Hindlimb muscle (tissue), 1 donor: ENCODE data around the gene H2AZ2. TPM values are rescaled to one million over a fixed set of nuclear protein-coding genes. Genes with fewer than 3 reads are reported as not detected.
A peak's percentile ranks its signal among the peaks of the same experiment; 100 is the strongest.
"Not testable (repeated sequence)": the region's sequence is repeated elsewhere in the genome, so short reads cannot be mapped to it uniquely, and the experiment has no call there.

Experiments used
- DNase-seq: peaks from one replicate; pipeline ENCODE4 v3.0.0-alpha.2; 2013
- polyA plus RNA-seq: library from polyadenylated mRNA; unstranded; fragments of 120-200 nt; gene quantifications from one replicate; pipeline ENCODE4 v1.2.1, GENCODE V29; 2013; ENCODE audit not compliant: insufficient read length

The H2AZ2 gene
- polyA plus RNA-seq, 1 donor, result 132 TPM

DNA sequence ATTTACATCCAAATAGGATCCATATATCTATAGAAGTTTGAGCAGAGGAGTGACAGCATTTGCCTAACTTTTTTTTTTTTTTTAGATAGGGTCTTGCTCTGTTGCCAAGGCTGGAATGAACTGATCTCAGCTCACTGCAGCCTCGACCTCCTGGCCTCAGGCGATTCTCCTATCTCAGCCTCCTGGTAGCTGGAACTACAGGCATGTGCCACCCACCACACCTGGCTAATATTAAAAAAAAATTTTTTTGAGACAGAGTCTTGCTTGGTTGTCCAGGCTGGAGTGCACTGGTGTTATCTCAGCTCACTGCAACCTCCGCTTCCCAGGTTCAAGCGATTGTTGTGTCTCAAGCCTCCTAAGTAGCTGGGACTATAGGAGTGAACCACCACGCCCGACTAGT lies 36.3 kb downstream of the H2AZ2 start:
- DNase-seq, result no peak

DNA sequence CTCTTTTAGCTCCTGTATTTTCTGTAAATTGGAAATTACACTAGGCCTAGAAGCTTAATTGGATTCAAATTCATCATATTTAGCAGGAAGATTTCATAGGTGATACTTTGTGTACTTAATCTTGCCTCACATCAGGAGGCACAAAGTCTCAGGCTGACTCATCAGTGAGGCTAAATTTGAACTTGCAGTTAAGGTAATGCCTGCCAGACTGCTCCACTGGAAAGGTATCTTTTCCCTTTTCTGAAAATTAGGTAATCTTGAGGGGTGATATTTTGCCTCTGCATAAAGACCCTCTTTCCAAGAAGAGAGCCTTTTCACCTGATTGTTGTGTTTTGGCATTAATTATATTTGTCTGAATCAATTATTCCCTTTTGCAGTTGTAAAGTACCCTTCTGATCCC lies 36.8 kb downstream of the H2AZ2 start:
- no peak for DNase-seq

DNA sequence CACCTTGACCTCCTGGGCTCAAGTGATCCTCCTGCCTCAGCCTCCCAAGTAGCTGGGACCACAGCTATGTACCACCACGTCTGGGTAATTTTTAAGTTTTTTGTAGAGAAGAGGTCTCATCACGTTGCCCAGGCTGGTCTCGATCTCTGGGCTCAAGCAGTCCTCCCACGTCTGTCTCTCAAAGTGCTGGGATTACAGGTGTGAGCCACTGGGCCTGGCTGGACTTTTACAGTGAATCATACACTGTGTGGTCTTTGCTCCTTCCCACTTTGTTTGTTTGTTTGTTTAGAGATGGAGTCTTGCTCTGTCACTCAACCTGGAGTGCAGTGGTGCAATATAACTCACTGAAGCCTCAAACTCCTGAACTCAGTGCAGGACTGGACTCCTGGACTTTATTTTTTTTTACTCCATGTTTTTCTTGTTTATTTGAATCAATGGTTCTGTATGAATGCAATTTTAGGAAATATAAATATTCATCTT lies 38.9 kb downstream of the H2AZ2 start:
- no peak for DNase-seq

- DNase-seq, result no peak
Observed at GRCh38 chr7:44805950-44806349, 41.9 kb downstream of the H2AZ2 start.

- DNase-seq, result not testable (repeated sequence)
Observed at GRCh38 chr7:44803828-44804519, 43.9 kb downstream of the H2AZ2 start.

GRCh38 chr7:44802418-44803025 lies 45.4 kb downstream of the H2AZ2 start:
- DNase-seq, result no peak

DNA sequence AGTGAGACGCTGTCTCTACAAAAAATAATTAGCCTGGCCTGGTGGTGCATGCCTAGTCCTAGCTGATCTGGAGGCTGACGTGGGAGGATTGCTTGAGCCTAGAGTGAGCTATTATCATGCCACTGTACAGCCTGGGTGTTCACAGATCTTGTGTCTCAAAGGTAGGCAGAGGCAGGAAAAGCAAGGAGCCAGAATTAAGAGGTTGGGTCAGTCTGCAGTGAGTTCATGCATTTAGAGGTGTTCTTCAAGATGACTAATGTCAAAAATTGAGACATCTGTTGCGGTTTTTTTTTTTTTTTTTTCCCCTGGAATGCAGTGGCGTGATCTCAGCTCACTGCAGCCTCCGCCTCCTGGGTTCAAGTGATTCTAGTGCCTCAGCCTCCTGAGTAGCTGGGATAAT lies 46.0 kb downstream of the H2AZ2 start:
- DNase-seq, result no peak

- no peak for DNase-seq
Observed at GRCh38 chr7:44799939-44800338, 47.9 kb downstream of the H2AZ2 start.

DNA sequence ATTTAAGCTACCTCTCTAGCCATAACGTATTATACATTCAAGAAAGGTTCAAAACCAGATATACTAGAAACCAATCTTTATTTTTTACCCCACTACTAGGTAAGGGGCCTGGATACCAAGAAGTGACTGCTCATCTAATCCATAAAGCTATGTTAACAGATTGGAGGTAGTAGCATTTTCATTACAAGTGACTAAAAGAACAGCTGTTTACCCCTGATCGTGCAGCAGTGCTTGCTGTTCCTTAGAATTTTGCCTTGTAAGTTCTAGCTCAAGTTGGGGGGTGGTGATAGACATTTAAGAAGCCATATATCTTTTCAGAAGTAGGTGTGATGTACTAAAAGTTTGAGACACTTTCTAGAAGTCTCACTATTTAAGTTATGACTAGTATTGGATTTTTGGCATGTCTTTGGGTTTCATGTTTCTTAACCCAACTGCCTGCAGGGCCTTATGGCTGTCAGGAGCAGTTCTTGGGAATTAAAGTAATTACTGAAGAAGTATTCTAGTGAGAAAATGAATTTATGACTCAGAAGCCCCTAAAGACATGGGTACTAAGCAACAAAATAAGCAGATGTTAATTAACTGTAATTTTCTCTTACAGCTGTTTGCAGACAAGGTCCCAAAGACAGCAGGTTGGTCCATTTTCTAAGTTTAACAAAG lies 49.1 kb downstream of the H2AZ2 start:
- DNase-seq, result no peak

DNA sequence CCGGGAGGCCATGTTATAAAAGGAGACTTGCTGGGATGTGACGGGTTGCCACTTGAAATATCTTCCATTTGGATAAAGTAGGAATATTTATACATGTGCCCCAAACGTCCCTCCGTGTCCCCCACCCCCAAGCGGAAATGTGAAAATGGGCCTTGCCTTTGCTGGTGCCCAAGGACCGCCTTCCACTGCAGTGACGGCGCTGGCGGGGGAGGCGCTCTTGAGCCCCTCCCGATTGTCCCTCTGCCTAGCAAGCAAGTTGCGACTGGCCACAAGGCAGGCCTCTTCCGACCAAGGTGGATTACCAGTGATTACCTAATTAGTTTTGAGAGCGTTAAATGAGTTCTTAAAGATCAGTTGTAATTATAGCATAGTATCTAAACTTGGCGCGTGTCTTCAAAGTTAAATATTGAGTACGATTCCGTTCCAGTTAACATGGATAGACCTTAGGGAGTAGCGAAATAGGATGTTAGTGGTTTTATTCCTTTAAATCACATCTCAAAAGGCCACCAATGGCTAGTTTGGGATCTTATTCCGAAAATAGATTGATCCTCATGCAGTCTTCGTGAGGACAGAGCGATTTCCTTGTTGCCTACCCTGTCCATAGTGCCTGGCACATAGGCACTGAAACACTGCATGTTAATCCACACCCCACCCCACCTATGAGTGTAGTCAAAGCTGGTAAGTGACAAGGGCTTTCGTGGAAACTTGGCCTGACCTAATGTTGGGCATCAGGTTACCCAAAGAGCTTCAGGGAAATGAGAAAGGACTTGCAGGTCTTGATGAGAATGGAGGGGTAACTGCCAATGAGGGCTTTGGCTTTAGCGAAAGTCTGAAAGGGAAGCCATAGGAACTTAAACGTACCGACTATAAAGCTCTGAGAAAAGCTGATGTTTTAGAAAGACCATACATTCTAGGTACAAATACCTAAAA lies 50.3 kb downstream of the H2AZ2 start:
- DNase-seq, result peak; percentile 92

DNA sequence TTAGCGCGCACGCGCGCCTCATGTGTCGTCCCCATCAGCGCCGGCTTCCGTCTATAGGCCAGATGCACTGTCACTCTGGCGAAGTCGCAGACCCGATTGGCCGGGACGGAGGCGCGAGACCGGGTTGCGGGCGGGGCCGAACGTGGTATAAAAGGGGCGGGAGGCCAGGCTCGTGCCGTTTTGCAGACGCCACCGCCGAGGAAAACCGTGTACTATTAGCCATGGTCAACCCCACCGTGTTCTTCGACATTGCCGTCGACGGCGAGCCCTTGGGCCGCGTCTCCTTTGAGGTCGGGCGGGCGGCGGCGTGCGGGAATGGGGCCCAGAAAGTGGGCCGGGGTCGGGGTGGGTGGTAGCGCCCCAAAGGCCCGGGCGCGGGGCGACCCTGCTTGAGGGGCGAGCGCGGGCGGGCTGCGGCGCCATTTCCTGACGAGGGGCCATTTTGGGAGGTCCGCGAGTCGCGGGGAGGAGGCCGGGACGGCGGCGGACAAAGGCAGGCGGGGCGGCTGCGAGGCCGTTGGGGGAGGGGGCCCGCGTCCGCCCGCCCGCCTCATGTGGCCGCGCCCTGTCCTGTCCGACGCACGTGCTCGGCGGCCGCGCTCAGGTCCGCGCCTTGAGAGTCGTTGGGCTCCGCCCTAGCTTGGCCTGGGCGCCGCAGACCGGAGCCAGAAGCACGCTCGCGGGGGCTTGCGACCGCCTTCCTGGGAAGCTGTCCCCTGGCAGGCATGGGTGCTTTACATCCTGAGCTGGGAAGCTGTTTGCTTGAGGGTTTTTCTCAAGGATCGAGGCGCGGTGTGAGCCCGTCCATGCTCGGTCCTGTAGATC lies 51.2 kb downstream of the H2AZ2 start, which contains the start of gene PPIA:
Gene PPIA, plus strand, starts transcription at position 178 of the 825 bp plus-strand sequence. Its CDS starts 44 bp downstream, at position 222.
- peak; percentile 99 for DNase-seq

DNA sequence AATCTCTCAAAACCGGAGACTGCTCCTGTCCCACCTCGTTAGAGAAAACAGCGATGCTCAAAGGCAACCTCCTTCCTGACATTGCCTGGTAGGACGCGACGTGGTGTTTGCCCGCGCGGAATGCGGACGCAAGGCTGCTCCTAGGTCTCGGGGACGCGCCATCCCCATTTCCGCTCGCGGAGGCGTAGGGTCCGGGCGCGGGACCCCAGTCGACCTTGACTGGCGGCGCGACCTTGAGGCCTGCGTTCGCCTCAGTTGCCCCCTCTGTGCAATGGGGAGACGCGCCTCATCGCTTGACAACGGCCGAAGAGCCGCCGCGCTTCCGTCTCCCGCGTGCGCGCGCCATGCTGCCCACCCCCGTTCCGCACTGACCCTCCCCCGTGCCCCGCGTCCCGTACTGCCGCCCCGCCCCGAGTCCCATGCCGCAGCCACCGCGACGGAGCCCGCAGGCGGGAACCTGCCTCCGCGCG lies 51.8 kb downstream of the H2AZ2 start:
- DNase-seq, result no peak

- DNase-seq, result no peak
Observed at GRCh38 chr7:44794331-44794730, 53.6 kb downstream of the H2AZ2 start.

DNA sequence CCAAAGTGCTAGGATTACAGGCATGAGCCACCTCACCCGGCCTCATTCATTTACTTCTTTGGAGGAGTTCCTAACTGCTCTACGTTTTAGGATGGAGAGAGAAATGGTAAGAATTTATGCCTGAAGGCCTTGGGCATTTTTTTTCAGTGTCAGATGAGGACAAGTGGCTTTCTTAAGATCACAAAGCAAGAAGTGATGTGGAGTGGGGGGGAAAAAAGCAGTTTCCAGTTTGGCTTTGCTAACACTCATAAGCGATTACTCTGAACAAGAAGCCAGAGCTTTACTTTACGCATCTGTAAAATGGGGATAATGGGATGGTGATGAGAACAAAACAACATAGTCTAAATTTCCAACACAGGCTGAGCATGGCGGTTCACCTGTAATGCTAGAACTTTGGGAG lies 54.0 kb downstream of the H2AZ2 start:
- DNase-seq, result no peak

DNA sequence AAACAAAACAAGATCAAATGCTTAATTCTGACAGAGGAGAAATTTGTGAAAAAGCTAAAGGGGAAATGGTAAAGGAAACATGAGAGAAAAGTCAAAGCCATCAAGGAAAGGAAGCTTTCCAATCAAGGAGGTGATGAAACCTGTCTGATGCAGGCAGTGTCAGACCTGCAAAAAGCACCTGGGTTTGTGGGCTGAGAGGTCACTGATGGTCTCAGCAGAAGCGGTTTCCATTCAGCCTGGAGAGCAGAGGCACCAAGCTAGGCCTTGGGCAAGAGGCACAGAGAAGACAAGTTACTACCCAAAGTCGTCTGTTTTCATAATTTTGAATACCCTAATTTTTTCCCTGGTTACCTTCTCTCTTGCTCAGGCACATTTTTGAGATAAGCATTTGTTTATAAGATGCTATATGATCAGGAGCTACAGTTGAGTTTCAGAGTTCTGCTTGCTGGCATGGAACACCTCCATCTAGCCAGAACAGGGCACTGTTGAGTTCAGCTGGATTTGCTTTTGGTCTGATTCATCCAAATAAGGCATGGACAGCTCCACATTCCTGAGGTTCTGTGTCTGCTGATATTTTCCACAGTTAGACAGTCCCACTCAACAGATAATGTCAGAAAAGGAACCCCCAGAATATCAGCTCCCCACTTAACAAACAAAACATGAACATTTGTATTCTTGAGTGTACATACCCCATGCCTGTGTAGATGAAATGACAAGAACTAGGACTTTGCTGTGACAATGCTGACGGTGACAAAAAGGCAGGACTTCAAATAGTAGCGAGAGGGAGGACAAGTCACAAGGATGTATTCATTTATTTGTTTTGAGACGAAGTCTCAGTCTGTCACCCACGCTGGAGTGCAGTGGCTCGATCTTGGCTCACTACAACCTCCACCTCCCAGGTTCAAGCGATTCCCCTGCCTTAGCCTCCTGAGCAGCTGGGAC lies 56.3 kb downstream of the H2AZ2 start:
- DNase-seq, result no peak

DNA sequence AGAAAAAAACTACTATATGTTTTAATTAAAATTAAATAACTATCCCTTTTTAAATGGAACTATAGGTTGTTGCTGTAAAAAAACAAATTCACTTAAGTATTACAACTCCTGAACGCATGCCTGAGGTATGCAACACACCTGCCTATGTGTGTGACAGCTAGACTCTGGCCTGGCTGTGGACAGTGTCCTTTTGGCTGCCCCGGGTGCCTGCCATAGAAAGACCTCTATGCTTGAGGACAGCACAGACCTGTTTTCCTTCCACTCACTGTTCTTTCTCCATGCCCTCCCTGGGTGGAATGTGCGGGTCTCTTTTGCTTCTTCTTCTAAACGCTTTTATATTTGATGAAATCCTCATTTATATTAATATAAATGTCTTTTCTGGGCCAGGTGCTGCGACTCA lies 57.9 kb downstream of the H2AZ2 start:
- DNase-seq, result no peak

- DNase-seq, result no peak
Observed at GRCh38 chr7:44787762-44788161, 60.1 kb downstream of the H2AZ2 start.

DNA sequence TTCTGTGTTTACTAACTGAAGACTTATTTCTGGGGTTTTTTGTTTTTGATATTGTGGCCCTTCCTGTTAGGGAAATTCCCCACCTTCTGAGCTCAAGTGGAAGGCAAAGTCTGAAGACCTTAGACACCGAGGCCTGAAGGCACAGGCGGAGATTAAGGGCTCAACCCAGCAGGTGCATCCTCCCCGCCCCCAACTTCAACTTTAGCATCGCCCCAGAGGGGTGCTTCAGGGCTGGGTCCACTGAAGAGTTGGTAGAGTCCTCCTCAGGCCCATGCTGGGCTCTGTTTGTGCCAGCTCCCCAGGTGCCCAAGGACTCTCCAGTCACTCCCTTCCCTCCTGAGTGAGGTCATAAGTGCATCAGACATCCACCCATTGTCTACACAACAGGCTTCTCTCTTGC lies 60.8 kb downstream of the H2AZ2 start:
- DNase-seq, result no peak

DNA sequence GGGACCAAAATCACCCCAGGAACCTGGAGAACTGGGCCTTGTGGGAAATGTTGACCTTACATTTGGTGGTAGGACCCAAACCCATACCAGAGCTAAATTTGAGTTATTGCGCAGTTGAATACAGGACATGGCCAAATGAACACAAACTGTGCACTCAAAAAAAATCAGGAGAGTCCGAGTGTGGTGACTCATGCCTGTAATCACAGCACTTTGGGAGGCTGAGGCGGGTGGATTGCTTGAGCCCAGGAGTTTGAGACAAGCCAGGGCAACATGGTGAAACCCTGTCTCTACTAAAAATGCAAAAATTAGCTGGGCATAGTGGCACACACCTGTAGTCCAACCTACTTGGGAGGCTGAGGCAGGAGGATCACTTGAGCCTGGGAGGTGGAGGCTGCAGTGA lies 62.7 kb downstream of the H2AZ2 start:
- DNase-seq, result not testable (repeated sequence)

- DNase-seq, result no peak
Observed at GRCh38 chr7:44784364-44784763, 63.5 kb downstream of the H2AZ2 start.
